ENCODE measurements around the gene POLD2.

DNA sequence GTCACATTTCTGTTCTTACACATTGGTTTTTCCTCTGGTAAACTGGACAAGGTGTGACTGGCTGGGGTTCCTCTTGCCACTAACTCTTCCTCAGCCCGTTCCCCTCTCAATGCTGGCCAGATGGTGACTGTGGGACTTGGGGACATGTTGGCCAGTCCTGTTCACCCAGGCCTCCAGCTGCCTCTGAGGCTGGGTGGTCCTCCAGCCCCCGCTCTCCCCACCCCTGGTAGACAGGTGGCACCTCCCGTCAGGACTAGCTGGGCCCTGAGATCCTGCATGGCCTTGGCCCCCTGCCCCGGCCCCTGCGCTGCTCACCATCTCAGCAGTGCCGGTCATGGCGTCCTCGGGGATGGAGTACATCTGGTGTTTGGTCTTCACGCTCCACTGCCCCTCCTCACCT is 28.6 kb upstream of the POLD2 start:
- TF ChIP-seq, protein P1, sequence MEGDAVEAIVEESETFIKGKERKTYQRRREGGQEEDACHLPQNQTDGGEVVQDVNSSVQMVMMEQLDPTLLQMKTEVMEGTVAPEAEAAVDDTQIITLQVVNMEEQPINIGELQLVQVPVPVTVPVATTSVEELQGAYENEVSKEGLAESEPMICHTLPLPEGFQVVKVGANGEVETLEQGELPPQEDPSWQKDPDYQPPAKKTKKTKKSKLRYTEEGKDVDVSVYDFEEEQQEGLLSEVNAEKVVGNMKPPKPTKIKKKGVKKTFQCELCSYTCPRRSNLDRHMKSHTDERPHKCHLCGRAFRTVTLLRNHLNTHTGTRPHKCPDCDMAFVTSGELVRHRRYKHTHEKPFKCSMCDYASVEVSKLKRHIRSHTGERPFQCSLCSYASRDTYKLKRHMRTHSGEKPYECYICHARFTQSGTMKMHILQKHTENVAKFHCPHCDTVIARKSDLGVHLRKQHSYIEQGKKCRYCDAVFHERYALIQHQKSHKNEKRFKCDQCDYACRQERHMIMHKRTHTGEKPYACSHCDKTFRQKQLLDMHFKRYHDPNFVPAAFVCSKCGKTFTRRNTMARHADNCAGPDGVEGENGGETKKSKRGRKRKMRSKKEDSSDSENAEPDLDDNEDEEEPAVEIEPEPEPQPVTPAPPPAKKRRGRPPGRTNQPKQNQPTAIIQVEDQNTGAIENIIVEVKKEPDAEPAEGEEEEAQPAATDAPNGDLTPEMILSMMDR (conservative IDR thresholded peaks at IDR 0.05), result no peak
- TF ChIP-seq ZFX (IDR thresholded peaks at IDR 0.05), result no peak

Measured in C4-2B (cell line).